NK-92 treated with Interleukin-12 subunit alpha and Interleukin-12 subunit beta, amount 100 ng/mL, for 24 hours (cell line): ENCODE measurements around the gene RPA3.
"Not testable (repeated sequence)": the region's sequence is repeated elsewhere in the genome, so short reads cannot be mapped to it uniquely, and the experiment has no call there.

ENCODE experiments used
- DNase-seq: peaks from one replicate; lab custom pipeline; 2025; lab: John Stamatoyannopoulos, UW

The RPA3 gene

GRCh38 chr7:7694542-7694941 lies 23.9 kb downstream of the RPA3 start:
- DNase-seq = no peak

GRCh38 chr7:7693881-7694280 lies 24.5 kb downstream of the RPA3 start:
- DNase-seq = no peak

GRCh38 chr7:7688956-7689355 lies 29.5 kb downstream of the RPA3 start:
- no peak for DNase-seq

- no peak for DNase-seq
Measured at GRCh38 chr7:7688310-7688709, 30.1 kb downstream of the RPA3 start.

GRCh38 chr7:7687800-7688199 lies 30.6 kb downstream of the RPA3 start:
- no peak for DNase-seq

GRCh38 chr7:7686811-7687508 lies 31.4 kb downstream of the RPA3 start:
- no peak for DNase-seq

- no peak for DNase-seq
Measured at GRCh38 chr7:7682861-7683260, 35.5 kb downstream of the RPA3 start.

GRCh38 chr7:7681936-7682329 lies 36.5 kb downstream of the RPA3 start:
- no peak for DNase-seq

- no peak for DNase-seq
Measured at GRCh38 chr7:7681191-7681935, 37.0 kb downstream of the RPA3 start.

- not testable (repeated sequence) for DNase-seq
Measured at GRCh38 chr7:7679640-7680039, 38.8 kb downstream of the RPA3 start.

GRCh38 chr7:7675686-7676085 lies 42.7 kb downstream of the RPA3 start:
- DNase-seq = no peak

- DNase-seq = no peak
Measured at GRCh38 chr7:7673240-7673550, 45.2 kb downstream of the RPA3 start.

GRCh38 chr7:7672545-7673239 lies 45.7 kb downstream of the RPA3 start:
- no peak for DNase-seq

- no peak for DNase-seq
Measured at GRCh38 chr7:7671361-7671760, 47.0 kb downstream of the RPA3 start.

- DNase-seq = no peak
Measured at GRCh38 chr7:7670490-7670889, 47.9 kb downstream of the RPA3 start.

GRCh38 chr7:7668706-7669105 lies 49.7 kb downstream of the RPA3 start:
- no peak for DNase-seq

GRCh38 chr7:7667187-7667586 lies 51.2 kb downstream of the RPA3 start:
- no peak for DNase-seq

GRCh38 chr7:7665031-7665430 lies 53.4 kb downstream of the RPA3 start:
- DNase-seq = no peak

- DNase-seq = no peak
Measured at GRCh38 chr7:7664291-7664690, 54.1 kb downstream of the RPA3 start.

GRCh38 chr7:7662527-7662926 lies 55.9 kb downstream of the RPA3 start:
- no peak for DNase-seq

- not testable (repeated sequence) for DNase-seq
Measured at GRCh38 chr7:7656459-7656858, 61.9 kb downstream of the RPA3 start.

- no peak for DNase-seq
Measured at GRCh38 chr7:7654964-7655715, 63.3 kb downstream of the RPA3 start.
